Stimulated activated CD4-positive, alpha-beta T cell treated with anti-CD3 and anti-CD28 coated beads, Interleukin-12 subunit alpha, Interleukin-12 subunit beta, amount 100 ng/mL, for 24 hours (primary cell): ENCODE data around the gene OCA2.

Source experiments
- DNase-seq, 2 experiments: peaks; one replicate each; pipeline ENCODE4 v3.0.0-alpha.2; 2020; ENCODE audit warnings: low read depth in 2 of 2

The OCA2 gene

DNA sequence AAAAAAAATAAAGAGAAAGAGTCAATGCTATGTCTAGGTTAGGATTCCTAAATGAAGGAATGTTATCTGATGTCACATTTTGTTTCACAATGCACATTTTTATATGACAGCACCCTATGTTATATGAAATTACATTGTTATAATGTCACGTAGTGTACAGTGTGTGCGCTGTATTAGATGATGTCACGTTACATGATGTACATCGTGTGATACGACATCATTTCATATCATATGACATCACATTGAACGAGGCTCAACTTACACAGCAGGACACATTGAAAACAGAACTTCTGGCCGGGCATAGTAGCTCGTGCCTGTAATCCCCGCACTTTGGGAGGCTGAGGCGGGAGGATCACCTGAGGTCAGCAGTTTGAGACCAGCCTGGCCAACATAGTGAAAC, 150.0 kb downstream of the OCA2 start:
- DNase-seq, result no peak

DNA sequence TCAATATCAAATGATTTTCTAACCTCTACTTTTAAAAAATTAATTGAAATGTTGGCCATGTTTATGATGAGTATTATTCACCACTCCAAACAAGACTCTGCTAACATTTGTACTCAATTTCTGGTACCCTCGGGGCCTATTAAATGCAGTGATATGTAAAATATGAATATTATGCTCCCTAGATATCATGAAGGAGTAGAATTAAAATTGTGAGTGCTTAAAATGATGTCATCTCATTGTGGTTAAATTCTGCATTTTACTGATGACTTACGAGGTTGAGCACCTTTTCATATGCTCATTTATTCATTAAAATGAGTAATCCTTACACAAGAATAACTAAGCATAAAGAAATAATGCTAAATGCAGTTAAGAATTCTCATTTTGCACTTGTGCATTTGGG, 159.9 kb downstream of the OCA2 start:
- DNase-seq, result no peak

DNA sequence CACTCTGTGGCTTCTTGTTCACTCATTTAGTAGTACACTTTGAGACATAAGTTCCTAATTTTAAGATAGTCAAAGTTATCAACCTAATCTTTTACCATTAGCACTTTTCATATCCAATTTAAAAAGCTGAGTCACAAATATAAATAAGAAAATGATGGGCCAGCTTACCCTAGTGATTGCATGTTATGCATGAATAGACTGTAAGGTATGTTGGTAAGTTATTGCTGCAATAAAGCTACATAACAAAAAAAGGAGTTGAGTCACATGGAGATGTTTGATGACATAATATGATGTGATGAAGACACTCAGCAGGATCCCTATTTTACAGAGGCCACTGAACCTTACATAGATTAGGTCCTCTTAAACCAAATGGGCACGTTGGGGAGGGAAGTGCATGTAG, 161.3 kb downstream of the OCA2 start:
- no peak for DNase-seq

DNA sequence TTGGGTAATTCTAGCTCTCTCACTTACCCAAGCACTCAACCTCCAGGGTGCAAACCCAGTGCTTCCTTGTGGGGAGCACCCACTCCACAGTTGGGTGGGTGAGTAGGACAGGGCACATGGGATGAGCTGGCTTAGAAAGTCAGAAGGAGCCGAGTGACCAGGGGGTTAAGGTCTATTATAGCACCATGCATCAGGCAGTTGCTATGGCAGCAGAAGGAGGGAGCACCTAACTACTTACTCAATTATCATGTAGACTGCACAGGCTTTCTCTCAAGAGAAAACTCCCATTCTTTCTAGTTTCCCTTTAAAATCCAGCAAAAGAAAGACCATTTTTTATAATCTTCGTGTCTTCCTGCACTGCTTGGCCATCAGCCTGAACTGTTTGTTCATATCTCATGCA, 163.0 kb downstream of the OCA2 start:
- DNase-seq, result no peak

DNA sequence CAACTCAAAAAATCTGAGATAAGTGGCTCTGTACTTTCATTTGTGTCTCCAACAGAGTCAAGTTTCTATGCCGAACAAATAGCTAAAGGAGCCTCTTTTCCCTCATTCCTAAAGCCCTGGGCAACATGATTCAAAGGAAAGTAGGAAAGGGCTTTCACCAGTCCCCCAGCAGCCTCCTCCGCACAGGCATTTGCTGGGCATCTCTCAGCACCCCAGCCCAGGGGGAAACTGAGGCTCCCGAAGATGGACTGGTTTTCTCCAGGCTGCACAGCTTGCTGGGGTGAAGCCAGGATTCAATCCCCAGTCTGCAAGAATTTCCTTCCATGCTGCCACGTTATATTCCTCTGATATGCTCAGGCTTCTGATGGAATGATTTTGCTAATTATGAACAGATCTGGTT, 163.8 kb downstream of the OCA2 start:
- no peak for DNase-seq

DNA sequence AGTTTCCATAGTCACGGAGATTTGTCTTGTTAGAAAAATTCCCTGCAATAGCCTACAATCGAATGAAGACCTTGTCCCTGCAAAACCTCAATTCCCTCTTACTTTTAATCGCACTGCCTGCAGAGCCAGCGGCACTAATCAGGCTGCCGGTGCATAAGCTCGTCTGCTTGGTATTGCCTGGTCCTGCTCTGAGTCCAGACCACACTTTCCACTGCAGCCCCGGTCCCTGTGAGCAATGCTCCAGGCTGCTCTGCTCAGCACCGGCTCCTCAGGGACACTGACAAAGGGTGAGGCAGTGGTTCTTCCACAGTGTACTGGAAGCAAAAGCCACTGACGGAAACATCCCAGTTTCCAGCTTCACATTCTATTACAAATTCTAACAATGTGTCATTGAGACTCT, 164.3 kb downstream of the OCA2 start:
- DNase-seq, result no peak

DNA sequence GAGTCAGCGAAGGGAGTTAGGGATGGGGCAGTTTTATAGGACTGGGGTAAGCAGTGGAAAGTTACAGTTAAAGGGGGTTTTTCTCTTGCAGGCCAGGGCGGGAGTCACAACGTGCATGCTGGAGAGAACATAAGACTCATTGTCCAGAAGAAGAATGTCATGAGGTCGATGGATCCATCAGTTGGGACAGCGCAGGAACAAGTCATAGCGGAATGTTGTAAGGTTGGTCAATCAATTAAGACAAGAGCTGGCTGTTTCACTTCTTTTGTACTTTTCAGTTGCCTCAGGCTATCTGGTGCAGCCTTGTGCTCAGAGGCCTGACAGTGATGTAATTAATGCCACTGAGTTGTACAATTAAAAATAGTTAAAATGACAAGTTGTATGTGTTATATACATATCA, 165.6 kb downstream of the OCA2 start:
- DNase-seq, result no peak

DNA sequence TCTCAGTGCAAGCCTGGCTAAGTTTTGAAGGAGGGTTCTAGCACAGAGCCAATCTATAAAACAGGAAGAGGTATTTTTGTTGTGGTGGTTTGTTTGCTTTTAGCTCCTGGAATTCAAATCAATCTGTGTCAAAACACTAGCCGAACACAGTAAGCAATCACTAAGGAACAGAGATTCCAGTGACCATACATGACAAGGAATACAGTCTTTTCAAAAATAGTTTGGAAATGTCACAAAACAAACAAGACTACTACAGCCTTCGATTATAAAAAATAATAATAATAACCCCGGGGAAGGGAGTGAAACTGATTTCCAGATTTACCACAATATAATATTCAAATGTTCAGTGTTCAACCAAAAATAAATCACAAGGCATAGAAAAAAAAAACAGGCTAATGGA, 166.5 kb downstream of the OCA2 start:
- no peak for DNase-seq

DNA sequence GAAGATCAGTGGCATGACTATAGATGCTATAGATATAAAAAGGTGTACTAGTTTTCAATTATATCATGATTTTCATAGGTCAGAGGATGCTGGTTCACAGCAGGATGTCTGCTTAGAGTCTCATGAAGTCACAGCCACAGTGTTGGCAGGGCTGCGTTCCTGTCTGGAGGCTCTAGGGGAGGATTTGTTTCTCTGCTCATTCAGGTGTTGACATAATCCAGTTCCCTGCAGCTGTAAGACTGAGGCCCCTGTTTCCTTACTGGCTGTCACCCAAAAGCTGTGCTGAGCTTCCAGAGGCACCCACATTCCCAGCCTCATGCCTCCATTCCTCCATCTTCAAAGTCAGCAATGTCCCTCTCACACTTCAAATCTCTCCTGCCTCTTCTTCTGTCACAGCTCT, 170.7 kb downstream of the OCA2 start:
- no peak for DNase-seq

DNA sequence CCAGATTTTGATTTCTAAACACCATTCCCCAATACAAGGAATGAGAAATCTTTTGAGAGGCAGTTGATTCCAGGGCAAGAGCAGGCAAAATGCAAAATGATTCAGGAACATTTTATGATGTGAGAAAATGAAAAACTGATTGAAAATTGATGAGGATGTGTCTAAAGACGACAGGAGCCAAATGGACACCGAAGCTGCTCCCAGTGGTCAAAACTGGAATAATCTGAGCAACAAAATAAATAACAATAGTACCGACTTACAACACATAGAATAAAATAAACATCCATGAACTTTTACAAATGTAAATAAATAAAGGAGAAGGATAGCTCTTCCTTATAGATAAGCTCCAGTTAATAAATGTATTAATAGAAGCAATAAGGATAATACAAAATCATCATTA, 186.8 kb downstream of the OCA2 start:
- DNase-seq, result no peak

DNA sequence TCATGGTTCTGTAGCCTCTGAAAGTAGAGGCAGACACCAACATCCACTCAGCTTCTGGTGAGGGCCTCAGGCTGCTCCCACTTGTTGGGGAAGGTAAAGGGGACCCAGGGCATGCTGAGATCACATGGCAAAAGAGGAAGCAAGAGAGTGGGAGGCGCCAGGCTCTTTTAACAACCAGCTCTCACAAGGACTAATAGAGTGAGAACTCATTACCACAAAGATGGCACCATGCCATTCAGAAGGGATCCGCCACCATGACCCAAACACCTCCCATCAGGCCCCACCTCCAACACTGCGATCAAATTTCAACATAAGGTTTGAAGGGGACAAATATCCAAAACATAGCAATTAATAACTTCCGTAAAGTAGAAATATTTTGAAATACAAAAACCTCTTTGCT, 192.3 kb downstream of the OCA2 start:
- DNase-seq, result no peak

DNA sequence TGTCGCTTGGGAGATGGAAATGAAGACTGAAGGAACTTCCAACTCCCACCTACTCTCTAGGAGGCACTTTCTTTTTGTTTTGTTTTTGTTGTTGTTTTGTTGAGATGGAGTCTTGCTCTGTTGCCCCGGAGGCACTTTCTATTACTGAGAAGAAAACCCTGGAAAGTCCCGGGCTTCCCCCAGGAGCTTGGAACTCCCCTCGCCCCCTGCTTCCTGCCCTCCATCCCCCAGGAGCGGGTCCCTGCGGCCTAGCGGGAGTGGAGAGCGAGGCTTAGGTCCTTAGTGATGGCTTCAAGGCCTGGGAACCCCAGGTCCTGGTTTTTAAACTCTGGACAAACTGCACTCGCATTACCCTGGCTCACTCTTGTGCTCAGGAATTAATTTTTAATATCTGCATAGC, 195.7 kb downstream of the OCA2 start:
- no peak for DNase-seq

DNA sequence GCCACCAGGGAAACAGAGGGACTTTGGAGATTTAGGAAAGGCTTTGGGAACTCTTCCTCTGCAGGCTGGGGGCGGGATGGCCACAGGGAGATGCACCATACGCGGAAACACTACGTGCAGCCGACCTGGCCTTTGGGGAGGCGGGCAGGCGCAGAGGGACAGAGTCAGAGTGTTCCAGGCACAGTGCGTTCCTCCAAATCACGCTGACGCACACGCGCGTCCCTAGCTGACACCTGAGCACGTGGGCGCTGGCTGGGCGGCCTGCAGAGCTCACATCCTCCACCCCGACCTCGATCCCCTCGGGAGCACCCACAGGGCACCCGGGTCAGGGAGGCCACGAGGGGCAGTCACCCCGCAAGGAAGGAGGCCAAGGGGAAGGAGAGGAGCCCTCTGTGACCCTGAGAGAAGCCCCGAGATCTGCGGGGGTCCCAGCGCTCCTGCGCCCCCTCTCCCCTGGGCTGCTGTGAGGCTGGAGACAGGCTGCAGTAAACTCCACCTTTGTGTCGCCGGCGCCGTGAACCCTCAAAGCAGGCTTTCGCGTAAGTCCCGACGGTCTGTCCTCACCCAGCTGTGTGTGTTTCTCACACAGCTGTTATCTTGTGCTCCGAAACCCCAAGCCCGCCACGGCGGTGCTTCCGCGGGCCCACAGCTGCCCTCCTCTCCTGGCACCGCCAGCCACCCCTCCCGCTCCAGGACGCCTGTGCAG, 196.3 kb downstream of the OCA2 start:
- no peak for DNase-seq

DNA sequence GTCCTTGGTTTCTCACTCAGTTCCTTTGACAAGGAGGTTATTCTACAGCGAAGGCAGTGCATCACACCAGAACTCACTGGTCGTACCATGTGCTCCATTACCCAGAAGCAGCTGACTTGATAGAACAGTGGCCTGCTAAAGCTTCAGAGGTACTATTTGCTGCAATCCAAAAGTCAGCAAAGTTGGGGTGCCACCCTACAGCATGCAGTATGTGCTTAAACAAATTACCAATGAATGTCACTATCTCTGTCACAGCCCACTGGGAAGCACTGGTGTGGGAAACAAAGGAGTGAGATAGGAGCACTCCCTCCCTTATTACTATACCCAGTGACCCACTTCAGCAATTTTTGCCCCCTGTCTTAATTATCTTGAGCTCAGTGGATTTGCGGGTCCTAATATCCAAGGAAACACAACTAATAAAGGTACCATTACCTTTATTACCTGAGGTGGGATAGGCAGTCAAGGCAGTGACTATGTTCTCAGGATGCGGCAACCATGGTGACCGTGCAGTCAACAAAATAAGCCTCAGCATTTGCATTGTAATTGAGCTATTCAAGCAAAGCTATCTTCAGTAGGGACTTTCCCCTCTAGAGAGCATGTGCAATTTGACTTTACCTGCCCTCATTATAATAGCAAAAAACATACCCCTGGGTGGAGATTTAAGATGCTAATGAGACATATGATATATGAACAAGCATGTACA, 199.4 kb downstream of the OCA2 start:
- no peak for DNase-seq

DNA sequence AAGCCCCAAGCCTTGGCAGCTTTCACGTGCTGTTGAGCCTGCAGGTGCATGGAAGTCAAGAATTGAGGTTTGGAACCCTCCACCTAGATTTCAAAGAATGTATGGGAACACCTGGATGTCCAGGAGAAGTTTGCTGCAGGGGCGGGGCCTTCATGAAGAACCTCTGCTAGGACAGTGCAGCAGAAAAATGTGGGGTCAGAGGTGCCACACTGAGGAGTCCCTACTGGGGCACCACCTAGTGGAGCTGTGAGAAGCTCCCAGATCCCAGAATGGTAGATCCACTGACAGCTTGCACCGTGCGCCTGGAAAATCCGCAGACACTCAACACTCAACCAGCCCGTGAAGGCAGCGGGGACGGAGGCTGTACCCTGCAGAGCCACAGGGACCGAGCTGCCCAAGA, 201.6 kb downstream of the OCA2 start:
- DNase-seq, result no peak

DNA sequence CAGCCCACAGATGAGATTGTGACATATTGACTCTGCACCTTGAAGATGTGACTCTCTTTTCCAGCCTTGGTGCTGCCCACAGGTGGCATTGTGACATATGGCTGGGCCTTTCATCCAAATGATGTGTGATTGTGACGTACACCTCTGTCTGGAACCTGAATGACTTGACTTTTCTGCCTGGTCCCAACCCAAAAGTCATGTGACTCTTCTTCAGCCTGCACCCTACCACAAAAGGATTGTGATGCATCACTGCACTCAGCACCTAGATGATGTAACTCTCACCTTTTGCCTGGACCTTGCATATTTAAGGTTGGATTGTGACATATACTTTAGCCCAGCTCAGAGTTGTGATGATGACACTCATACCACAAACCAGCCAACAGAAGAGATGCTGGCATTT, 204.5 kb downstream of the OCA2 start:
- DNase-seq, result no peak

DNA sequence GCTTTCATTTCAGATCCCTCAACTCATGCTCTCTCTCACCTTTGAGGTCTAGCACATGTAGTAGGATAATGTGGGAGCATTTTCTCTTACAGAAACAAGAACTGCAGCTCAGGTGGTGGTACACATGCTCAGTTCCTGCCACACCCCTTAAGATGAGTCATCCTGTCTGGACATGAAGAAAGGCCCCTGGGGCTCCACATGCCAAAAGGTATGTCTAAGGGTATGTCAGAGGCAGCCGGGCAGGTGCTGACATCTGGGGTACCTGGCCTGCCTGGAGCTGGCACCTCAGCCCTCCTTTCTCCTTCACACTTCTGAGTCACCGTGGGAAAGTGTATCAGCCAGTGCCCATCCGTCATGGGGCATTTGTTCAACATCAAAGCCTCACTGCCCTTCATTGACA, 209.9 kb downstream of the OCA2 start:
- DNase-seq, result no peak

DNA sequence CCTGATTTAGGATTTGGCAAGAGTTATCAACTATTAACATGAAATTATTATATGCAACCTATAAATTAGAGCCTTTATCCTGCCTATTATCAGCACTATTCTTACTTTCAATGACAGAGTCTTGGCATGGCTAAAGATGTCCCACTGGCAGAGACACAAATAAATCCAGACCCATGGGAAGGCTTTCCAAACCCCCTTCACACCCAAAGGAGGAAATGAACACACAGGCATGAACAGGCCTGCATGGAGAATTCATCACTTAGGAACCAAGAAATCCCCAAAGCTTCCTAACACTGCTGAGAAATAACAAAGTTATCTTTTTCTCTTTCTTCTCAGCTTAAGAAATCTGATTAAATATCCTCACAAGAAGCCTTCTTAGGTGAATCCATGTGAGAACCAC, 213.9 kb downstream of the OCA2 start:
- DNase-seq, result no peak

DNA sequence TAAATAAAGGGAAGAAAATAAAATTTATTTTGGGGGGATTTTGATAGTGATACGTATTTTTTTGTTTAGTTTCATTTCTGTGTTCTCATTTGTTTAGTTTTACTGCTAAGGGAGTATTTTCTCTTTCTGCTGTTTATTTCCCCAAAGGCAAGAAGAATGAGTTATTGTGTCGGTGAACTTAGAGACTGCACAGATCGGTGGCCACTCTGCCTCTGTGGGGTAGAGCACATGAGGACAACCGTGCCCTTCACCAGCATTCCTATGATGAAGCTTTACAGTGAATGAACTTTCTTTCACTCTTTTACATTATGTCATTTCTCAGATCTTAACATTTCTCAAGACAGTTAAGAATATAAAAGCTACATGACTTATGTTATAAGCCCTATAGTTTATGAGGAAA, 214.4 kb downstream of the OCA2 start:
- DNase-seq, result no peak

DNA sequence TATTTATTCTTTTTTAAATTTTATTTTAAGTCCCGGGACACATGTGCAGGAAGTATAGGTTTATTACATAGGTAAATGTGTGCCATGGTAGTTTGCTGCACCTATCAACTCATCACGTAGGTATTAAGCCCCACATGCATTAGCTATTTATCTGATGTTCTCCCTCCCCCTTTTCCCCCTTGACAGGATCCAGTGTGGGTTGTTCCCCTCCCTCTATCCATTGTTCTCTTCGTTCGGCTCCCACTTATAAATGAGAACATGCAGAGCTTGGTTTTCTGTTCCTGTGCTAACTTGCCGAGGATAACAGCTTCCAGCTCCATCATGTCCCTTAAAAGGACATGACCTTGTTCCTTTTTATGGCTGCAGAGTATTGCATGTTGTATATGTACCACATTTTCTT, 220.3 kb downstream of the OCA2 start:
- no peak for DNase-seq

DNA sequence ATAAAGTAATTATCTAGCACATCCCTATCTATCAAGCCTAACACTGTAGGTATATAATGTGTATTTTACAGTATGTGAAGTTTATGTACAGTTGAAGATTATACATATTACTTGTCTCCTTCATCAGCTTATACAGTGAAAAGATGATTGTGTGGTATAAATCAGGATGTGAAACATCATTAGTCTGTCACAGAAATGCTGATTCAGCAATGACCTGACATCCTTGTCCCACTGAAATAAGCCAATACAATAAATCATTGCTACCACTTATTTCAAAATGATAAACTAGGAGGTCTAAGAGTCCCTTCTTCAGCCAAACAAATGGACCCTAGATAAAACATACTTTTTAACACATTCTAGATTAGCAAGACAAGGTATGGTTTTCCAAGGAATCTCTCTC, 225.3 kb downstream of the OCA2 start:
- DNase-seq, result no peak

DNA sequence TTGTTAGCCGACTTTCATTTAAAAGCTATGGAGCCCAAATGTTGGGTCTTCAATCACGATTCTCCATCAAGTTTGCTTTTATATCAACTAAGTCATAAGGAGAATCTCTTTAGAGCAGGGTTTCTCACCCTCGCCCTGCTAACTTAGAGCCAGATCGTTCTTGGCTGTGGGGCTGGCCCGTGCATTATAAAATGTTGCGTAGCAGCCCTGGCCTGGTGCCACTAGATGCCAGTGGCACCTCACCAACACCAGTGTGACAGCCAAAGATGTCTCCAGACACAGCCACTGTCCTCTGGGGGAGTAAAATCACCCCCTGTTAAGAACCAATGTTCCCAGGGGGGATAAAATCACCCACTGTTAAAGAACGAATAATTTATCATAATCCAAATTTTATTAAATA, 226.1 kb downstream of the OCA2 start:
- DNase-seq, result no peak

DNA sequence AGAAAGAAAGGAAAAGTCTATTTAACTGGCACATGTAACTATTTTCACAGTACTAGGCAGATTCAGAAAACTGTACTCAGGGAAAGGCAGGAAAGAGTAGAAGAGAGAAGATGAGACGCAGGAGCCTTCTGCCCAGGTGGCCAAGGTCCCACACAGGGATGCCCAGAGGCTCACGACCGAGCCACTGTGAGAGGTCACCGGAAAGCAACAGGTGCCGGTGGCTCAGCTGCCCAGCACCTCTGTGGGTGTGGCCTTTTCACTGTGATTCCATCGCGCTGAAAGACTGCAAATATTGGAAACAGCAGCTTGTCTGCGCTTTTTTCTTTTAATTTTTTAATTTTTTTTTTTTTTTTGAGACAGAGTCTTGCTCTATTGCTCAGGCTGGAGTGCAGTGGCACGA, 226.8 kb downstream of the OCA2 start:
- no peak for DNase-seq

DNA sequence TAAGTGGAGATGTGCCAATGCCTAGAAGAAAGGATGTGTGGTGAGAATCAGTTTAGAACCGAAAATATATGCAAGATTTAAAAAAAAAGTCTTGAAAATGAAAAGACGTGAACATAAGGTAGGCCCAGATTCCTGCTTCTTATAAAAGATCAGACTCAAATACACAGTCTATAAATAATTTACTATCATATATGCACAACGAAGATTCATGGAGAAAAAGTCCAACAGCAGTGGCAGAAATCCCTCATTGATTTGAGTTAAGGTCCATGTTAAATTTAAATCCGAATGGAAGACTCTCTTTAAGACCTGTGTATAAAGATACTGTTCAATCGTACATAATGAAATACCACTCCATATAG, 227.2 kb downstream of the OCA2 start:
- DNase-seq, result no peak
